ENCODE data around the gene THEM4. TPM values are rescaled to one million over a fixed set of nuclear protein-coding genes. Genes with fewer than 3 reads are reported as not detected.

The THEM4 gene
- total and polyA plus RNA-seq, 2 experiments from 2014 or later = 20.2 to 24.8 TPM

DNA sequence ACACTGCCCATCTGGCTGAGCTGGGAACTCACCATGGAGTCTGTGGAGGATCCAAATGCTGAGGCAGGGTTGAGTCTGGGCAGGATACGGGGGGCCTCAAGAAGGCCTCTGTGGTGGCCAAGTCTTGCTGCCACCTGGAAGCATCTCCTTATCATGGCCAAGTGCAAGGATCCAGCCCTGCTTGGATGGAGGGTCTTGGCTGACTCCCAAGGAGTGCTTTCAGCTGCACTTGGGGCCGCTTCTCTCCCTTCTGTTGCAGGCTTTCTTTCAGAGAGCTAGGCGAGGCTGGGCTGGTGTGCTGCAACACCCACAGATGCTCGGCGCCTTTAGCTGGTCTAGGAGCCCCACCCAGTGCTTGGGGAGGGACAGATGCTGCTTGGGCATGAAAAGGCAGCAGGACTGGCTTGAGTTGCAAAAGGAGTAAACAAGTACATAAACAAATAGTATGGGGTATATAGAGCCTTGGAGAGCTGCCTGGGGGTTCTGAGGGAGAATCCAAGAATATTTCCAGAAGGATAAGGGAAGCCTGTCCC is 55.8 kb downstream of the THEM4 start, which contains the start of gene THEM5:
TSS of gene THEM5 (minus strand) at position 302 of the 533 bp plus-strand sequence. CDS start at position 155, 147 bp downstream.
- 83% methylated on average over 5 of the region's 5 CpGs for WGBS (ENCODE audit: low lambda C conversion rate, missing lambda C conversion rate)
- no peak within 1 kb of the TSS for H3K27ac ChIP-seq
- no peak for TF ChIP-seq EZH2phosphoT487 (IDR thresholded peaks at IDR 0.05; ENCODE audit: low read depth, severe bottlenecking, unreplicated experiment)
- no peak for TF ChIP-seq EZH2 (IDR thresholded peaks at IDR 0.05; ENCODE audit: borderline replicate concordance)
- TF ChIP-seq, protein P1, sequence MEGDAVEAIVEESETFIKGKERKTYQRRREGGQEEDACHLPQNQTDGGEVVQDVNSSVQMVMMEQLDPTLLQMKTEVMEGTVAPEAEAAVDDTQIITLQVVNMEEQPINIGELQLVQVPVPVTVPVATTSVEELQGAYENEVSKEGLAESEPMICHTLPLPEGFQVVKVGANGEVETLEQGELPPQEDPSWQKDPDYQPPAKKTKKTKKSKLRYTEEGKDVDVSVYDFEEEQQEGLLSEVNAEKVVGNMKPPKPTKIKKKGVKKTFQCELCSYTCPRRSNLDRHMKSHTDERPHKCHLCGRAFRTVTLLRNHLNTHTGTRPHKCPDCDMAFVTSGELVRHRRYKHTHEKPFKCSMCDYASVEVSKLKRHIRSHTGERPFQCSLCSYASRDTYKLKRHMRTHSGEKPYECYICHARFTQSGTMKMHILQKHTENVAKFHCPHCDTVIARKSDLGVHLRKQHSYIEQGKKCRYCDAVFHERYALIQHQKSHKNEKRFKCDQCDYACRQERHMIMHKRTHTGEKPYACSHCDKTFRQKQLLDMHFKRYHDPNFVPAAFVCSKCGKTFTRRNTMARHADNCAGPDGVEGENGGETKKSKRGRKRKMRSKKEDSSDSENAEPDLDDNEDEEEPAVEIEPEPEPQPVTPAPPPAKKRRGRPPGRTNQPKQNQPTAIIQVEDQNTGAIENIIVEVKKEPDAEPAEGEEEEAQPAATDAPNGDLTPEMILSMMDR (IDR thresholded peaks at IDR 0.05; ENCODE audit: poor library complexity) = no peak

DNA sequence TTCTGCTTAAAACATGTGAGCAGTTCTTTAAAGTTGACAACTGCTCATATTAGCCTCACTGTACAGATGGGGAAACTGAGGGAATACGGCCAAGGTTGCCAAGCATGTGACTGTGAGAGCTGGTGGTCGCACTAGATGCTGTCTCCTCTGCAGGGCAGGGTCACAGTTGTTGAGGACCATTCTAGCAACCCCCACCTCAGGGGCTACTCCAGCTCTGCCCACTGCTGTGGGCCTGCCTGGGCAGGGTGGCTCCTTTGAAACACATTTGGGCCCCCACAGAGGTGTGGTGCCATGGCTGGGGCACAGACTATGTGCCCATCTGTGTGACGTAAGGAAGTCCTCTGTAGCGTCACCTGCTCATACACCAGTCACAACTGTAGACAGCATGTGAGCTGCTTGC is 56.6 kb downstream of the THEM4 start:
- Histone ChIP-seq H2AFZ (no peak overlapping the region), H3K79me2 (no peaks in the 10 kb centered on the region), H3K4me2 (no peak overlapping the region), H3K27ac (no peak overlapping the region), H4K20me1 (ENCODE audit: insufficient read depth, poor library complexity, severe bottlenecking) (no peaks in the 10 kb centered on the region), H3K9me2 (replicated peaks; ENCODE audit: insufficient read depth) (no peaks in the 10 kb centered on the region), H3K9me3 (ENCODE audit: low read depth) (no peaks in the 10 kb centered on the region), H3K36me3 (replicated peaks; ENCODE audit: insufficient read depth, low read depth) (no peaks in the 10 kb centered on the region), H3K4me3 (no peak overlapping the region), H3K4me1 (ENCODE audit: insufficient read depth) (no peaks in the 10 kb centered on the region), H3K27me3 (peaks cover 4% of the 10 kb centered on the region)
- 95% methylated on average over 4 of the region's 4 CpGs for WGBS (ENCODE audit: low lambda C conversion rate, missing lambda C conversion rate)
- DNase-seq (ENCODE audit: low spot score) = no peak
- TF ChIP-seq EZH2phosphoT487 (IDR thresholded peaks at IDR 0.05; ENCODE audit: low read depth, severe bottlenecking, unreplicated experiment) = no peak

More for the DNA sequence above, 55.8 kb downstream of the THEM4 start, which contains the start of gene THEM5:
- Histone ChIP-seq H3K27me3 (peaks cover 4% of the 10 kb centered on the region), H3K9me3 (ENCODE audit: low read depth) (no peaks in the 10 kb centered on the region), H3K9me2 (replicated peaks; ENCODE audit: insufficient read depth) (no peaks in the 10 kb centered on the region), H3K4me3 (no peak within 1 kb of the TSS), H3K36me3 (replicated peaks; ENCODE audit: insufficient read depth, low read depth) (no peaks in the 10 kb centered on the region), H4K20me1 (ENCODE audit: insufficient read depth, poor library complexity, severe bottlenecking) (no peaks in the 10 kb centered on the region), H2AFZ (no peak within 1 kb of the TSS), H3K4me2 (no peak within 1 kb of the TSS), H3K4me1 (ENCODE audit: insufficient read depth) (no peaks in the 10 kb centered on the region), H3K79me2 (no peaks in the 10 kb centered on the region)
- no peak for DNase-seq (ENCODE audit: low spot score)

DNA sequence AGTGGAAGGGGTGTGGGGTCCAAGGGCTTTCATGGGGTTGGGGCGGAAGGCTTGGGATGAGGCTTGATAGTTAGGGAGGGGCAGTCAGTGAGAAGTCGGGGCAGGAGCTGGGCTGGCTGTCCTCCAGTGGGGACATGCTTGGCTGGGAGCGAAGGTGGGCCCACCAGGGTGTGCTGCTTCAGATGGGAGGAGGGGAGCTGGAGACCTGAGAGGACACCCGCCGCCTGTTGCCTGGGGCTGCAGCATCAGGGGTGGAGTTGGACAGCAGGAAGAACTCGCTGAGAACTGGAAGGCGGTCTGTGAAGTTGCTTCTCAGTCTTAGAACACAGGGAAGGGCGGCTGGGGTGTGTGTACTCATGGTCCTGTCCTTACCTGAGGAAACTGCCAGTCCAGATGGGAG is 57.4 kb downstream of the THEM4 start:
- Histone ChIP-seq H3K27ac (no peak overlapping the region), H3K79me2 (no peaks in the 10 kb centered on the region), H2AFZ (no peak overlapping the region), H3K9me3 (ENCODE audit: low read depth) (no peaks in the 10 kb centered on the region), H3K36me3 (replicated peaks; ENCODE audit: insufficient read depth, low read depth) (no peaks in the 10 kb centered on the region), H3K4me3 (no peak overlapping the region), H3K27me3 (peaks cover 4% of the 10 kb centered on the region), H3K4me1 (ENCODE audit: insufficient read depth) (no peaks in the 10 kb centered on the region), H3K9me2 (replicated peaks; ENCODE audit: insufficient read depth) (no peaks in the 10 kb centered on the region), H3K4me2 (no peak overlapping the region), H4K20me1 (ENCODE audit: insufficient read depth, poor library complexity, severe bottlenecking) (no peaks in the 10 kb centered on the region)
- no peak for TF ChIP-seq EZH2 (IDR thresholded peaks at IDR 0.05; ENCODE audit: borderline replicate concordance)
- TF ChIP-seq, protein P1 (IDR thresholded peaks at IDR 0.05; ENCODE audit: poor library complexity) = no peak
- WGBS (ENCODE audit: low lambda C conversion rate, missing lambda C conversion rate) = 79% methylated on average over 7 of the region's 8 CpGs
- DNase-seq (ENCODE audit: low spot score) = no peak

DNA sequence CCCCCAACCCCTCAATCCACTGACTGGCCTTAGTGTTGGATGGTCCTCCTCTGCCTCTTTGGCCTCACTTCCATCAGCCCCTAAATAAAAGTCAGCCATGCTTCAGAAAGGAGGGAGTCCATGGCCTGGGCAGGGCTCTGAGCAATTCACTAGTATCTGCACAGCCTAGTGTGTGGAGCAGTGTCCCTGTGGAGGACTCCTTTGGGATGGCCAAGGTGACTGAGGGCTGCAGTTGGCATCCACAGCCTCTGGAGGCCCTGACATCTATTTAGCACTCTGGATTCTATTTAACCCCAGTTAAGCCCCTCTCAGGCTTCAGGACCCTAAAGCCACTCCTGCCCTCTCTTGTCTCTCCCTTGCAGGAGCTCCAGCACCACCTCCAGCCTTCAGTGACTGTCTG is 59.4 kb downstream of the THEM4 start:
- Histone ChIP-seq H3K4me2 (no peak overlapping the region), H3K4me1 (ENCODE audit: insufficient read depth) (no peaks in the 10 kb centered on the region), H3K36me3 (replicated peaks; ENCODE audit: insufficient read depth, low read depth) (no peaks in the 10 kb centered on the region), H3K9me2 (replicated peaks; ENCODE audit: insufficient read depth) (no peaks in the 10 kb centered on the region), H3K4me3 (no peak overlapping the region), H3K79me2 (no peaks in the 10 kb centered on the region), H2AFZ (no peak overlapping the region), H3K27me3 (peaks cover 4% of the 10 kb centered on the region), H3K9me3 (ENCODE audit: low read depth) (no peaks in the 10 kb centered on the region), H4K20me1 (ENCODE audit: insufficient read depth, poor library complexity, severe bottlenecking) (no peaks in the 10 kb centered on the region), H3K27ac (no peak overlapping the region)
- TF ChIP-seq, protein P1 (IDR thresholded peaks at IDR 0.05; ENCODE audit: poor library complexity) = no peak
- TF ChIP-seq EZH2 (IDR thresholded peaks at IDR 0.05; ENCODE audit: borderline replicate concordance) (no peak), EZH2phosphoT487 (IDR thresholded peaks at IDR 0.05; ENCODE audit: low read depth, severe bottlenecking, unreplicated experiment) (no peak)
- no peak for DNase-seq (ENCODE audit: low spot score)

Data from hepatocyte (in vitro differentiated cells).